NCI-H82 treated with DMSO at 0.1 percent for 48 hours (cell line): ENCODE measurements around the gene SLIT3.
A peak's percentile ranks its signal among the peaks of the same experiment; 100 is the strongest.

ENCODE experiments used
- DNase-seq: peaks from one replicate; lab custom pipeline; 2025; ENCODE audit not compliant: unreplicated experiment; lab: John Stamatoyannopoulos, UW

SLIT3 gene

DNA sequence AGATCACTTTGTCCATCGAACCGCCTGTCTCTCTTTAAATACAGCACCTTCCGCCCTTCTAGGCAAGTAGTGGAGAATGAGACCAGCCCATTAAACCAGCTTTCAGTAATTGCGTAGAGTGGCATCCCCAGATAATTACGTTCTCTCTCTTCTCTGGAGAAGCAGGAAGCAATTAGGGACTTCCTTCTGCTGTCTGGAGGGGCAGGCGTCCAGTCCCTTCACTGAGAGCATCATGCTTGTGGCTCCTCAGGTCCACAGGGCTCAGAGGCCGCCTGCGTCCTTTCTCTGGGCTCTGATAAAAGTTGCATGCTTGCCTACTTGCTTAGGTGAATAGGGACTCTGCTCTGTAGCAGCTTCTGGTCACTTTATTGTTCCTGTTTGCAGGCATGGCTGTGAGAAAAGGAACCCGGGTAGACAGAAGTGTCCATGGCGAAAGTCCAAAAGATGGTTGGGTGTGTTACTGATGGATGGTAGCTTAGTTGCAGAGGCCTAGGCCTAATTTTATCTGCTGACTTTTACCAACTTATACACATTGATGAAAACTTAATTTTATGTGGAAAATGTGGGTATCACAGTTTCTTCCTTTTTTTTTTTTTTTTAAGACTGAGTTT, 422.7 kb downstream of the SLIT3 start:
- DNase-seq: no peak

- peak; percentile 38 for DNase-seq
Measured at GRCh38 chr5:168877132-168877892, 423.6 kb downstream of the SLIT3 start.

DNA sequence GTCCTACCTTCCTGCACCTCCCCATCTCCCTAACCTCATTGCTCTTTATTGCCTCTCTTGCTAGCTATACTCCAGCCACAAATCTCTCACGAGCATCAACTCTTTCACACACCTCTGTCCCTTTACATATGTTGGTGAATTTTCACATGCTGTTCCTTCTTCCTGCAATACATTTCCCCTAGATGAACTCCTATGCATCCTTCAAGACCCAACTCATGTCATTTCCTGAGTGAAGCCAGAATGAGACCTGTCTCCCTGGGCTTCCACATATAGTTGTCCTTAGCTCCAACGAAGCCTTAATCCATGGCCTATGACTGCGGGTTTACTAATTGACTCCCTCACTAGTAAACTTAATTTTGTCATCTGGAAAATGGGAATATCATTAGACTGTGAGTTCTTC, 424.5 kb downstream of the SLIT3 start:
- DNase-seq: no peak

GRCh38 chr5:168875832-168876231, 425.1 kb downstream of the SLIT3 start:
- DNase-seq: no peak

GRCh38 chr5:168874713-168875380, 426.1 kb downstream of the SLIT3 start:
- DNase-seq: peak; percentile 34

GRCh38 chr5:168872246-168872645, 428.7 kb downstream of the SLIT3 start:
- no peak for DNase-seq

GRCh38 chr5:168870910-168871309, 430.0 kb downstream of the SLIT3 start:
- DNase-seq: no peak

DNA sequence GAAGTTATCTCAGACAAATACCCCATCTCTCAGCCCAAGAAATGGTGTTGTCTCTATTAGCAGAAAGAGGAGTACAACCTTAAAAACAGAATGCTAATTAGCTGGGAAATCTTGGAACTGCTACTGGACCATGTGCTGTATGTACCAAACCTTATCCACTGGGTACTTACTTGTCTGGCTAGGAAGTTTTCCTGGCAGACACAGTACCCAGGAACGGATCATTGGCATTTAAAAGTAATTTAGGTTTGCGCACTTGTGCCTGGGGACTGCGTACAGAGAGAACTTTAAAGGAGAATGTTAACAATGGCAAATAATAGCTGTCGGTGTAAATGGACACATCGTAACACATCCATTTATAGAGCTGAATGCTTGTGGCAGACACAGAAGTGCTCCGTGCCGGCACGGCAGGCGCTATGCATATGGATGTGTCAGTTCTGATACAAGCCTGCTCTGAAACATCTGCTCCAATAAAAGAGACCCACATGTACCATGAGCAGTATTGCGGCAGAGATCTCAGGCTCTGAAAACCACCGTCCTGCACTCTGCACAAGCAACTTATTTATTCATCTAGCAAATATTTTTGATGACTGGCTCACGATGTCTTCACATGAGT, 431.2 kb downstream of the SLIT3 start:
- no peak for DNase-seq

DNA sequence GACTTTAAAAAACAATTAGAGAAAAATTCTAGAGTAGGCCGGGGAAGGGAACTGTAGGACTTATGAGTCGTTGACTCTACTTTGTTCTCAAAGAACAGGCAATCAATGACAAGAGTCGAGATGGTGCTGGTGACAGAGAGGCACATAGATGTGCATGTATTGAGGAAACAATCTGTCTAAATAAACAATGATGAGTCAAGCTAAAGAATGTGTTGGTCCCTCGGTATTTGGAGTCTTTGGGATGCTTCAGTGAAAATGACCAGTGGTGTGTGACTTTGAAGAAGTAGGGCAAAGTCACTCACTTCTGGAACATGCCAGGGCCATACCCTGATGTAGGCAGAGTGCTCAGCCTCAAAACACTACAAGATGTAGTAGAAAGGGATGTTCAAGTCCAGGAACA, 433.7 kb downstream of the SLIT3 start:
- no peak for DNase-seq

GRCh38 chr5:168865968-168866367, 435.0 kb downstream of the SLIT3 start:
- DNase-seq: peak; percentile 27

DNA sequence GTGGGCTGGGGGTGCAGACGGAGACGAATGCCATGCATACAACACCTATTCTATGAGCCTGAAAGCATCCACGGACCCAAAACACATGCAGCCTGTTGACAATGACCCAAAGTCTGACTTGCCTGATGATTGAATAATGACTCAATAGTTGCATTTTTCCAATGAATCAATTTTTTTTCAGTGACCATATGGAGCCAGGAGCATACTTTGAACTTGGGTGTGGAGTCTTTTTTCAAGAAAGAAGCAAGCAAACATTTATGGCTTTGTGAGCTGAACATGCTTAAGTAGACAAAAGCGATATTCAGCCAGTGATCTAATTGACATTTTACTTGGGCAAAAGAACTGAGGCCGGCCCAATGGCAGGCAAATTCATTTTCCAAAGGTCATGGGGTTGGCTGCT, 437.9 kb downstream of the SLIT3 start:
- DNase-seq: no peak

DNA sequence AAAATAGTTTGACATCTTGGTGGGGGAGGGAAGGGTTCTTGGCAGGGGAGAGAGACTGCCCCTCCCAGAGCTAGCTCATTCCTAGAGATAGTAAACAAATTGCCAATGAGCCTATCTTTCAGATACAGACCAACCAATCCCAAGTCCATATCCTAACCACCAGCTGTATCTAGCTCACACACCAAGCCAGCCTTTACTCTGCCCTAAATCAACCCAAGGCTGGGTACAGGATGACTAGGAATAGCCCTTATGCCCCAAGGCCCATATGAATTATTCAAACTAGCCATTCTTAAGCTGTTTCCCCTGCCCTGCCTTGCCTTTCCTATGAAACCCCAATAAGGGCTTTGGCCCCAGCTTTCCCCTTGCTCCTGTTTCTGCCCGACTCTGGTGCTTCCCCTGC, 440.4 kb downstream of the SLIT3 start:
- no peak for DNase-seq

DNA sequence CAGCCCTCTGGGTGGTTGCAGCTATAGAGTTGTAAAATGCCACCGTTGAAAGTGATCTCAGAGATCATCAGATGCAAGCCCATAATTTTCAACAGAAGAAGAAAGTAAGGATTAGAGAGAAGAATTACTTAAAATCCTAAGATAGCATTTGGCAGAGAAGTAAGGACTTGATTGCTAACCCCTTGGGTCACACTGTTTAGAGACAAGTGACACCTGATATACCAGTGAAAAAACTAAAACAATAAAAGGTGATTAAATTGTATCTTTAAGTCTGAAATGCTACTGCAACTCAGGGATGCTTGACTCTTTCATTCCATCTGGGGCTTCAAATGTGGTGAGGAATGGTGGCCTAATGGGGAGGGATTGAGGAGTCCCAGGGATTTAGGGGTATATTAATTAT, 440.9 kb downstream of the SLIT3 start:
- no peak for DNase-seq

- DNase-seq: no peak
Measured at GRCh38 chr5:168859471-168859870, 441.5 kb downstream of the SLIT3 start.

DNA sequence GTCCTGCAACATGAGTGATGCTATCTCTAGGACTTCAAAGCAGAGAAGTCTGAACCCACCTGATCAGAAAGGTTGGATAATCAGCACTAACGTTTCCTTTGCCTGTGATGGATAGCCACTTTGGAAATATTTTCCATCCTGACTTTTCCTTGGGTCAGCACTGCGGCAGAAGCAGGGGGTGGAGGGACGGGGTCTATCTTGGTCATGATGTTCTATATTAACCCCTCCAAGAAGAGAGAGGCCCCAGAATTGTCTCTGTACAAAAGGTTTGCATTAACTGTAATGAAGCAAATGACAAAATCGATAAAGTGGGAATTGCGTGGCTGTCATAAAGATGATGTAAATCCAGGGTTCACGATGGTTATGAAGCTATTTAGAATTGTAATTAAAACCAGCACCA, 441.9 kb downstream of the SLIT3 start:
- no peak for DNase-seq

DNA sequence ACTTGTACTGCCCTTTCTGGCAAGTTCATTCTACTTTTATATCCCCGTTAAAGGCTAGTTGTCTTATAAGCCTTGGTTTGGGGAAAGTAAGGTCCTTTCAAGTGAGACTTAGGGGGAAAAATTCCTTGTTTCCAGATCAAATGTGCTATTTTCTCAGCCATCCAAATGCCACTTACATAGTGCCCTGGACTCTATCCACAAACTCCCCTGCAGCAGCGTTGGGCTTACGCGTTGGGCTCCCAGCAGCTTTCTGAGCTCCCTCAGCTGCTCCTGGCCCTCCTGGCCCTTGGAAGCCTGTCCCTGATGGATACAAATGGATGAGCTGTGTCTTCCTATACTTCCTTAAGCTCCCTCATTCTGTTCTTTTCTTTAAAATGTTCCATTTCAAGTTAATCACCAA, 442.6 kb downstream of the SLIT3 start:
- no peak for DNase-seq

DNA sequence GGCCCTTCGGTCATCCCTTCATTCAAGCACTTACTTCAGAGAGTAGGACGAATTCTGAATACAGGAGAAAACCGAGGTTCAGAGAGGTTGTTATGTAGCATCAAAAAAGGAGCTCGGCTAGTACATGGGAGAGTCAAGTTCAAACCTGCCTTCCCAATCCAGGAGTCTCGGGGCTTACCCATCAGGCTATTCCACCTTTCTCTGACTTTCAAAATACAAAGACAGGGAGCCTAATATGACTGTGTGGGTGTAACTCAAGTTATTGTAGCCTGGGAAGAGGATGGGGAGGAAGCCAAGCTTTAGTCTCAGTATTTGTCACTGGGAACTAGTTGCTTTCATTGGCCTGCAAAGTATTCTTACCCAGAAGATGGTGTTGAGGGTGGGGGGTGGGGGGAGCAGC, 447.0 kb downstream of the SLIT3 start:
- no peak for DNase-seq

- DNase-seq: no peak
Measured at GRCh38 chr5:168852329-168852728, 448.6 kb downstream of the SLIT3 start.

DNA sequence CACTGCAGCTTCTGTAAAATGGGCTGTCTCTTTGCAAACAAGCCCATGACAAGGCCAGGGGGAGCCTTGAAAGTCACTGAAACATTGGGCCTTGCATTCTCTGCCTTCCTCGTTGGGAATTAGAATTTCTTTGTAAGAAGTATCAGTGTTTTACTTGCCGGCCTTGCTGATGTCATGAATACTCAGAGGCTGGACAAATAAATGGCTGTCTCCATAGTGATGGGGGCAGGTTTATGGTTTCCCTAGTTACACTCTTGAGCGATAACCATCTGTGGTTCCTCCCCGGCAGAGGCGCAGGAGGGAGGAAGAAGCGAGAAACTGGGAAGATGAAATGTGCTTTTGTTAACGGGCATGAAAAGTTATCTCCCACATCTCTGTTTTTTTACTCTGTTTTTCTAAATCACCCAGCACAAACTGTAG, 449.0 kb downstream of the SLIT3 start:
- no peak for DNase-seq

DNA sequence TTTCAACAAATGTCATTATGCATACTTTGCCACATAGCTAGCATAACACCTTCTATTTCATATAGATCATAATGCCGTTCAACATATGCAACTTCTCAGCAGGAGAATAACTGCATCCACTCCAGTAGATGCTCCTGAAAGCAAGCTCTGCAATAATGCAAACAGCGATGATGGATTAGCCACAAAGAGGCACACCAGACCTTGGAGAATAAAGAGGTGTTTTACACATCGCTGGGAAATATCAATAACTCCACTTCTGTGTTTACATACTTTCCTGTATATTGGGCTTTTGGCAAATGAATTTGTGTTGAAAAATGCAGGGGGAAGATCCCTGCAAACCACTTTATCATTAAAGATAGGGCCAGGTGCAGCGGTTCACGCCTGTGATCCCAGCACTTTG, 450.3 kb downstream of the SLIT3 start:
- DNase-seq: no peak

- DNase-seq: no peak
Measured at GRCh38 chr5:168848569-168848968, 452.4 kb downstream of the SLIT3 start.

- DNase-seq: no peak
Measured at GRCh38 chr5:168847511-168848073, 453.3 kb downstream of the SLIT3 start.
